ENCODE results near the gene RAP1GAP2. TPM values are rescaled to one million over a fixed set of nuclear protein-coding genes. Genes with fewer than 3 reads are reported as not detected.
A peak's percentile ranks its signal among the peaks of the same experiment; 100 is the strongest.

The RAP1GAP2 gene
- polyA plus RNA-seq, 1 experiment = 2.8 TPM

DNA sequence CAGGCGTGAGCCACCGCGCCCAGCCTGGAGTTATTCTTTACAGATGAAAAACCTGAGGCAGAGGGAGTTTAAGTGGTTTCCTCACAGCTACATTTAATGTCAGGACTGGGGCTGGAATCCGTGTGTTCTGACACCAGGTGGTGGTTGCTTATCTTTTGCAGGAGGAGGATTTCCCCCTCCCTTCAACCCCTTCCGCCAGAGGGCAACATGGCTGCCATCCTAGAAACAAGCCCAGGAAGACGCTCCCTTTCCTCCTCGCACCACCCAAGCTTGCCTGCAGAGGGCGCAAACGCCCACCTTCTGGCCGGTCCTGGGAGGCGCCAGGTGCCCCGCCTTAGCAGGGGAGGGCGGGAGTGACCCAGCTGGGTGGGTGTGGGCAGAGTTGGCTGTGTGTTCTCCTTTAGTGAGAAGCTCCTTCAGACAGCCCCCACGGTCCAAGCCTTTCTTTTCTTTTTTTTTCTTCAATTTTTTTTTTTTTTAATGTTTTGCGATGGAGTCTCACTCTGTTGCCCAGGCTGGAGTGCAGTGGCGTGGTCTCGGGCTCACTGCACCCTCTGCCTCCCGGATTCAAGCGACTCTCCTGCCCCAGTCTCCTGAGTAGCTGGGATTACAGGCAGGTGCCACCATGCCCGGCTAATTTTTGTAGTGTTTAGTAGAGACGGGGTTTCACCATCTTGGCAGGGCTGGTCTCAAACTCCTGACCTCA lies 9.9 kb upstream of the RAP1GAP2 start:
- POLR2A ChIA-PET = no interaction called here

DNA sequence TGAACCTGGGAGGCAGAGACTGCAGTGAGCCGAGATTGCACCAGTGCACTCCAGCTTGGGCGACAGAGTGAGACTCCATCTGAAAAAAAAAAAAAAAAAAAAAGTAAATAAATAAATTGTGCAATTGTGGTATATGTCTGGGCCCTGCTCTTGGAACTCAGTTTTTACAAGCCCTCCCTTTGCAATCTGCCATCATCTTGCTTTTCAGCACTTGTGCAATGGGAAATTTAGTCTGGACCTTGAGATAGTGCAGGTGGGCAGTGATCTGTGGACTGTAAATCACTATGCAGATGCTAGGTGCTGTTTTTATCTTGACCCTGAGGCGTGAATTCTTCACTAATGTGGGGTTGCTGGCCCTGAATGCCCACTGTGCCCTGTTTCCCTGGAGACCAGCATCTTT lies 6.5 kb upstream of the RAP1GAP2 start:
- H3K27me3 ChIP-seq (ENCODE audit: control insufficient read depth, insufficient read depth, low read length) = peaks cover 13% of the 10 kb centered on the region
- no peaks in the 10 kb centered on the region for H3K9me3 ChIP-seq (ENCODE audit: control insufficient read depth, insufficient read depth, low read length)
- H3K4me3 ChIP-seq (ENCODE audit: low read depth, low read length) = no peak overlapping the region
- TF ChIP-seq, protein P1, sequence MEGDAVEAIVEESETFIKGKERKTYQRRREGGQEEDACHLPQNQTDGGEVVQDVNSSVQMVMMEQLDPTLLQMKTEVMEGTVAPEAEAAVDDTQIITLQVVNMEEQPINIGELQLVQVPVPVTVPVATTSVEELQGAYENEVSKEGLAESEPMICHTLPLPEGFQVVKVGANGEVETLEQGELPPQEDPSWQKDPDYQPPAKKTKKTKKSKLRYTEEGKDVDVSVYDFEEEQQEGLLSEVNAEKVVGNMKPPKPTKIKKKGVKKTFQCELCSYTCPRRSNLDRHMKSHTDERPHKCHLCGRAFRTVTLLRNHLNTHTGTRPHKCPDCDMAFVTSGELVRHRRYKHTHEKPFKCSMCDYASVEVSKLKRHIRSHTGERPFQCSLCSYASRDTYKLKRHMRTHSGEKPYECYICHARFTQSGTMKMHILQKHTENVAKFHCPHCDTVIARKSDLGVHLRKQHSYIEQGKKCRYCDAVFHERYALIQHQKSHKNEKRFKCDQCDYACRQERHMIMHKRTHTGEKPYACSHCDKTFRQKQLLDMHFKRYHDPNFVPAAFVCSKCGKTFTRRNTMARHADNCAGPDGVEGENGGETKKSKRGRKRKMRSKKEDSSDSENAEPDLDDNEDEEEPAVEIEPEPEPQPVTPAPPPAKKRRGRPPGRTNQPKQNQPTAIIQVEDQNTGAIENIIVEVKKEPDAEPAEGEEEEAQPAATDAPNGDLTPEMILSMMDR (IDR thresholded peaks at IDR 0.05; ENCODE audit: low read depth, low read length) = no peak
- ChIA-PET POLR2A (no interaction called here), CTCF (no interaction called here)
- DNase-seq (ENCODE audit: low read depth, low spot score) = no peak
- no peak overlapping the region for H3K27ac ChIP-seq (ENCODE audit: low read depth, low read length)

More for the DNA sequence above, 9.9 kb upstream of the RAP1GAP2 start:
- TF ChIP-seq, protein P1 (IDR thresholded peaks at IDR 0.05; ENCODE audit: low read depth, low read length) = peak; percentile 74
- DNase-seq (ENCODE audit: low read depth, low spot score) = peak; percentile 29
- Histone ChIP-seq H3K9me3 (ENCODE audit: control insufficient read depth, insufficient read depth, low read length) (peaks cover 4% of the 10 kb centered on the region; the same call in 1 of the 2 replicates), H3K27me3 (ENCODE audit: control insufficient read depth, insufficient read depth, low read length) (peaks cover 2% of the 10 kb centered on the region), H3K27ac (ENCODE audit: low read depth, low read length) (no peak overlapping the region), H3K4me3 (ENCODE audit: low read depth, low read length) (no peak overlapping the region)
- CTCF ChIA-PET = interaction anchor here (0.6 to 2.4 kb wide), 11 partner anchors 14 to 862 kb away, joined by 3 to 9 read pairs (median 3); no protein-coding TSS in a partner anchor

DNA sequence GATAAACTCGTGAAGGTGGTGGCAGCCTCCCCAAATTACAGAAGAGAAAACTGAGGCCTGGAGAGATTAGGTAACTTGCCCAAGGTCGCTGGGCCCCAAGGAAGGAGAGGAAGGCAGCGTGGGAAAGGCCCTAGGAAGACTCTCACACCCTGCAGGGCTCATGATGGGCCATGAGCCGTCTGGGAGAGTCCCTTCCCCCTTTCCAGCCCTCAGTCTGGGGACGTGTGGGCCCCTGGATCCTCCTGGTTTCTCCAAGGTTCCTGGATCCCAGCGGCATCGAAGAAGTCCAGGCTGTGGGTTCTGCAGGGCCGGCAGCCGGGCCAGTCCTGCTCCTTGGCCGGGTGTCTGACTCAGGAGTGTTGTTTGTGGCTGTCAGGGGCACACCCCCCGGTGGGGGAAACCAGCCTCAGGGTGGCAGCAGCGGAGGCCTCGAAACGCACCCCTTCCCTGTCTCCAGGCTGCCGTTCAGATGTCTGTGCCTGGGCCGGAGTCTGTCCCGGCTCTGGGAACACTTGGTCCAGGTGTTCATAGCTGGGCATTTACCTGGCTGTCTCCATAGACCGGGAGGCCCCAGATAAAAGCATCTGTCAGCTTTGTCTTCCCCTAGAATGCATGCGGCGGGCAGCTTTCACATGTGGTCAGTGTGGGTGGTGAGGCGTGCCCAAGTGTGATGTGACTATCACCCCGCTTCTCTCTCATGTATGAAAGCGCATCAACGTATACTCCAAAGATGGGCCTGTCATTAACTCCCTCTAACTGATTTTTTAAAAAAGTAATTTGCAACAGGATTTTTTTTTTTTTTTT lies 3.7 kb upstream of the RAP1GAP2 start:
- no peak overlapping the region for H3K27ac ChIP-seq (ENCODE audit: low read depth, low read length)
- no peak for DNase-seq (ENCODE audit: low read depth, low spot score)
- TF ChIP-seq, protein P1 (IDR thresholded peaks at IDR 0.05; ENCODE audit: low read depth, low read length) = no peak
- ChIA-PET POLR2A (interaction anchor here (0.7 kb wide), 1 partner anchor 14 kb away, joined by 8 read pairs; no protein-coding TSS in a partner anchor), CTCF (interaction anchor here (0.7 kb wide), 1 partner anchor 79 kb away, joined by 5 read pairs; no protein-coding TSS in a partner anchor)
- H3K9me3 ChIP-seq (ENCODE audit: control insufficient read depth, insufficient read depth, low read length) = no peaks in the 10 kb centered on the region
- no peak overlapping the region for H3K4me3 ChIP-seq (ENCODE audit: low read depth, low read length)
- H3K27me3 ChIP-seq (ENCODE audit: control insufficient read depth, insufficient read depth, low read length) = peaks cover 18% of the 10 kb centered on the region

DNA sequence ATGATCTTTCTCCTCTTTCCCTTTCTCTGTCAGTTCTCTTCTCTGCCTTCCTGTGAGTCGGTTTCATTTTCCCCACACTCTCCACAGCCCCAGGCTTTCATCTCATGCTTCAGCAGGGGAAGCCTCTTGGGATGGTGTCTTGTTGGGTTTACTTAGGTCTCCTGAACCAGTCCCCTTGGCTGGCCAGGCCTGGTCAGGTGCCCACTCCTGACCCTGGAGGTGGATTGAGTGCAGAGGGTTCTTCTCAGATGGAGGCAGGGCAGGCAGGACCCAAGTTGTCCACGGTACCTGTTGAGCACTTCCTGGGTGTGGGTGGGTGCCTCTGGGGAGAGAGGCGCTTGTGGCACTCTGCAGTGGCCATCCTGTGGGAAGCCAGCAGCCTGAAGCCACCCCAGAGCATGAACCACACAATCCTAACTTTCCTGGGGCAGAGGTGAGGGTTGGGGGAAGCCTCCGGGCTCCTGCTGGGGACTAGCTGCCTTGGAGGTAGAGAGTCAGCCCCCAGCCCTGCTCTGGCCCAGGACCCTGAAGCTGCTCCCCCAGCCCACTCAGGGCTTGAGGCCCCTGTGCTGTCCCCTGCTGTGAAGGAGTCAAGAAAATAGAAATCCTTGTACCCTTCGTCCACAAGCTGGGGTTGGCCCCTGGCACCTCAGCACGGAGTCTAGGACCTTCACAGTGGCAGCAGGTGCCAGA lies 2.0 kb upstream of the RAP1GAP2 start:
- H3K9me3 ChIP-seq (ENCODE audit: control insufficient read depth, insufficient read depth, low read length) = no peaks in the 10 kb centered on the region; the same call in 1 of the 2 replicates
- ChIA-PET POLR2A (no interaction called here), CTCF (interaction anchor here (0.6 kb wide), 1 partner anchor 445 kb away, joined by 5 read pairs; no protein-coding TSS in a partner anchor)
- H3K27ac ChIP-seq (ENCODE audit: low read depth, low read length) = no peak overlapping the region
- peaks cover 21% of the 10 kb centered on the region for H3K27me3 ChIP-seq (ENCODE audit: control insufficient read depth, insufficient read depth, low read length)
- DNase-seq (ENCODE audit: low read depth, low spot score) = no peak
- TF ChIP-seq, protein P1 (IDR thresholded peaks at IDR 0.05; ENCODE audit: low read depth, low read length) = no peak
- H3K4me3 ChIP-seq (ENCODE audit: low read depth, low read length) = no peak overlapping the region

Data from AG04450 (cell line).